ENCODE measurements around the gene AREL1. TPM values are rescaled to one million over a fixed set of nuclear protein-coding genes. Genes with fewer than 3 reads are reported as not detected.

Gene AREL1
- total RNA-seq, 1 experiment from 2014 or later, result 34.2 TPM

- no peak for TF ChIP-seq CTCF (conservative IDR thresholded peaks at IDR 0.05)
- H2BK5ac ChIP-seq (ENCODE audit: insufficient read length, low read length), result no peak overlapping the region
- H2BK15ac ChIP-seq (ENCODE audit: low read depth, low read length), result no peak overlapping the region
- no peak overlapping the region for H3K14ac ChIP-seq (ENCODE audit: insufficient read depth, low read length)
- H2AK5ac ChIP-seq (ENCODE audit: insufficient read length, low read length), result no peak overlapping the region
- no peak overlapping the region for H3K9ac ChIP-seq (ENCODE audit: extremely low read depth, insufficient read length, low read length)
- peak overlapping the region in 1 of 3 experiments; percentile 36; a peak in 2 of 7 replicates for H3K27ac Mint-ChIP-seq
- H4K5ac ChIP-seq (ENCODE audit: insufficient read length, low read depth, low read length), result no peak overlapping the region
- no peak overlapping the region for H2BK12ac ChIP-seq (ENCODE audit: insufficient read length, low read depth, low read length)
- no peak overlapping the region for H3K23ac ChIP-seq (ENCODE audit: insufficient read length, low read depth, low read length)
- H2BK120ac ChIP-seq (ENCODE audit: low read depth, low read length, poor library complexity, severe bottlenecking), result no peak overlapping the region
- H4K8ac ChIP-seq (replicated peaks; ENCODE audit: insufficient read length, low read depth, low read length), result no peak overlapping the region
- no peak overlapping the region for H3K4me2 ChIP-seq (ENCODE audit: insufficient read depth, insufficient read length, low read length)
- no peak overlapping the region for H3K4me3 Mint-ChIP-seq
- H2AFZ ChIP-seq (ENCODE audit: low read length), result no peak overlapping the region
- H3K23me2 ChIP-seq (ENCODE audit: insufficient read length, low read depth, low read length, poor library complexity, severe bottlenecking), result no peaks in the 10 kb centered on the region
- H3K56ac ChIP-seq (ENCODE audit: insufficient read length, low read depth, low read length), result no peak overlapping the region
- H3K27ac ChIP-seq (ENCODE audit: insufficient read length, low read depth, low read length), result no peak overlapping the region
- H3K18ac ChIP-seq (ENCODE audit: insufficient read length, low read depth, low read length), result no peak overlapping the region
- no peak overlapping the region for H3K4ac ChIP-seq (ENCODE audit: low read depth, low read length)
- H3K4me1 Mint-ChIP-seq, result peaks cover 12 to 16% of the 10 kb centered on the region in 2 experiments
- H3K4me1 ChIP-seq (ENCODE audit: insufficient read depth, low read length), result no peaks in the 10 kb centered on the region
- no peak overlapping the region for H4K91ac ChIP-seq (ENCODE audit: insufficient read length, low read depth, low read length)
- peaks cover 0 to 1% (median 0%) of the 10 kb centered on the region in 3 experiments; a peak in 1 of 7 replicates for H3K36me3 Mint-ChIP-seq (ENCODE audit: insufficient read depth in 1 of 3, low read depth in 3 of 3)
- DNase-seq, result no peak
- H4K20me1 ChIP-seq (ENCODE audit: control insufficient read depth, insufficient read depth, insufficient read length), result peaks cover 2% of the 10 kb centered on the region
- H3K79me1 ChIP-seq (ENCODE audit: insufficient read depth, low read depth, low read length, poor library complexity, severe bottlenecking), result no peaks in the 10 kb centered on the region
- H2BK20ac ChIP-seq (ENCODE audit: low read depth, low read length, poor library complexity, severe bottlenecking), result no peak overlapping the region
- H3K79me2 ChIP-seq (ENCODE audit: insufficient read depth, low read length), result no peaks in the 10 kb centered on the region
- peaks cover 4% of the 10 kb centered on the region for H3K27me3 Mint-ChIP-seq (ENCODE audit: low read depth)
- no peaks in the 10 kb centered on the region for H3K9me3 Mint-ChIP-seq
- H3T11ph ChIP-seq (ENCODE audit: low read length), result no peak overlapping the region
- H3K27me3 ChIP-seq (ENCODE audit: insufficient read depth, low read length), result no peaks in the 10 kb centered on the region
- no peaks in the 10 kb centered on the region for H3K9me3 ChIP-seq (ENCODE audit: control insufficient read depth, low read depth, low read length)
- WGBS (ENCODE audit: extremely low coverage, insufficient read length, low lambda C conversion rate), result no CpG with 5 or more reads among the region's 13 CpGs
Observed at GRCh38 chr14:74645756-74646470, 67.0 kb downstream of the AREL1 start.
